GM12878 (cell line): ENCODE data around the gene SGMS1.
"Not testable (repeated sequence)": the region's sequence is repeated elsewhere in the genome, so short reads cannot be mapped to it uniquely, and the experiment has no call there.

Experiments
- CHD1 ChIP-seq: IDR thresholded peaks from 2 replicates; pipeline ENCODE4 v1.6.1; 2012; ENCODE audit warnings: low read depth, low read length, improper control_type of control experiment
- ELK1 ChIP-seq: IDR thresholded peaks from 2 replicates; pipeline ENCODE4 v1.6.1; 2012; ENCODE audit warnings: low read depth, low read length, improper control_type of control experiment
- EP300 ChIP-seq, 2 experiments: fragments of 150-350 bp in 1 of 2; IDR thresholded peaks; 2 replicates each; pipeline ENCODE4 v1.6.1; 2011 to 2012; ENCODE audit warnings: low read depth in 2 of 2, low read length in 2 of 2, borderline replicate concordance in 1 of 2, improper control_type of control experiment in 1 of 2, inconsistent platforms in 1 of 2; ENCODE audit not compliant: control insufficient read depth in 1 of 2
- FOXK2 ChIP-seq: fragments of 450-650 bp; IDR thresholded peaks from 2 replicates; pipeline ENCODE4 v1.6.1; 2017; ENCODE audit warnings: mild to moderate bottlenecking, moderate library complexity
- NKRF ChIP-seq: fragments of 450-650 bp; conservative IDR thresholded peaks from 2 replicates; pipeline ENCODE4 v1.6.1; 2017; ENCODE audit warnings: mild to moderate bottlenecking, moderate library complexity
- RELB ChIP-seq: fragments of 450-650 bp; IDR thresholded peaks from 2 replicates; pipeline ENCODE4 v1.6.1; 2017; ENCODE audit warnings: low read depth, mild to moderate bottlenecking, moderate library complexity
- REST ChIP-seq: IDR thresholded peaks from 2 replicates; pipeline ENCODE4 v1.6.1; 2012; ENCODE audit warnings: mild to moderate bottlenecking, low read depth, low read length
- YY1 ChIP-seq: IDR thresholded peaks from 2 replicates; pipeline ENCODE4 v1.6.1; 2011; ENCODE audit warnings: low read depth, mild to moderate bottlenecking, low read length
- TF ChIP-seq, protein P1 (sequence below), 3 experiments: IDR thresholded peaks in 2 of 3; conservative IDR thresholded peaks in 1 of 3; 2 replicates each; pipeline ENCODE4 v1.5.1; 2011; ENCODE audit warnings: low read depth in 3 of 3, low read length in 3 of 3, mild to moderate bottlenecking in 3 of 3, control low read depth in 2 of 3, moderate library complexity in 2 of 3, inconsistent platforms in 1 of 3, mixed read lengths in 1 of 3; ENCODE audit not compliant: control insufficient read depth in 2 of 3, insufficient read depth in 1 of 3; ENCODE audit errors: extremely low read depth in 1 of 3

DNA sequence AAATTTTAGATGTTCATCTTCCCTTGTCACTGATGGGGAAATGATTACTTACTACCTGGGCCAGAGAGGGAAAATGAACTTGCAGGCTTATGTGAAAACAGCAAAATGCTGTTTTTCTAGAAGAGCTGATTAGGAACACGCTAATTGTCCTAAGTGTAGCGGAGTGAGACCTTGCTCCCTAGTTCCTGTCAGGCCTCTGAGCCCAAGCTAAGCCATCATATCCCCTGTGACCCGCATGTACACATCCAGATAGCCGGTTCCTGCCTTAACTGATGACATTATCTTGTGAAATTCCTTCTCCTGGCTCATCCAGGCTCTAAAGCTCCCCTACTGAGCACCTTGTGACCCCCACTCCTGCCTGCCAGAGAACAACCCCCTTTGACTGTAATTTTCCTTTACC, 120.6 kb downstream of the SGMS1 start:
- not testable (repeated sequence) for TF ChIP-seq FOXK2; REST; YY1; RELB; ELK1; EP300 (IDR thresholded peaks at IDR 0.05; ENCODE audit: borderline replicate concordance in 1 of 2, control insufficient read depth in 1 of 2, low read depth in 2 of 2, low read length in 2 of 2); CHD1; NKRF
- TF ChIP-seq, protein P1, sequence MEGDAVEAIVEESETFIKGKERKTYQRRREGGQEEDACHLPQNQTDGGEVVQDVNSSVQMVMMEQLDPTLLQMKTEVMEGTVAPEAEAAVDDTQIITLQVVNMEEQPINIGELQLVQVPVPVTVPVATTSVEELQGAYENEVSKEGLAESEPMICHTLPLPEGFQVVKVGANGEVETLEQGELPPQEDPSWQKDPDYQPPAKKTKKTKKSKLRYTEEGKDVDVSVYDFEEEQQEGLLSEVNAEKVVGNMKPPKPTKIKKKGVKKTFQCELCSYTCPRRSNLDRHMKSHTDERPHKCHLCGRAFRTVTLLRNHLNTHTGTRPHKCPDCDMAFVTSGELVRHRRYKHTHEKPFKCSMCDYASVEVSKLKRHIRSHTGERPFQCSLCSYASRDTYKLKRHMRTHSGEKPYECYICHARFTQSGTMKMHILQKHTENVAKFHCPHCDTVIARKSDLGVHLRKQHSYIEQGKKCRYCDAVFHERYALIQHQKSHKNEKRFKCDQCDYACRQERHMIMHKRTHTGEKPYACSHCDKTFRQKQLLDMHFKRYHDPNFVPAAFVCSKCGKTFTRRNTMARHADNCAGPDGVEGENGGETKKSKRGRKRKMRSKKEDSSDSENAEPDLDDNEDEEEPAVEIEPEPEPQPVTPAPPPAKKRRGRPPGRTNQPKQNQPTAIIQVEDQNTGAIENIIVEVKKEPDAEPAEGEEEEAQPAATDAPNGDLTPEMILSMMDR (IDR thresholded peaks at IDR 0.05 in 2 of 3, conservative IDR thresholded peaks at IDR 0.05 in 1 of 3; ENCODE audit: control insufficient read depth in 2 of 3, extremely low read depth in 1 of 3, insufficient read depth in 1 of 3, low read depth in 3 of 3, low read length in 3 of 3), result not testable (repeated sequence)
